ENCODE measurements around the gene RNF17.

The RNF17 gene

GRCh38 chr13:24866488-24866887 lies 102.5 kb downstream of the RNF17 start:
- no peak overlapping the region for H3K9ac ChIP-seq
- no peak overlapping the region for H3K27ac ChIP-seq
- H3K4me1 ChIP-seq: peaks cover 10% of the 10 kb centered on the region
- H3K4me3 ChIP-seq: no peak overlapping the region
- TF ChIP-seq Cebpa-rat (IDR thresholded peaks at IDR 0.05): no peak
- H3K36me3 ChIP-seq: no peaks in the 10 kb centered on the region
- no peaks in the 10 kb centered on the region for H3K9me3 ChIP-seq
- no peaks in the 10 kb centered on the region for H4K20me1 ChIP-seq
- no peaks in the 10 kb centered on the region for H3K27me3 ChIP-seq
- no peak overlapping the region for H3K4me2 ChIP-seq

GRCh38 chr13:24868874-24869273 lies 104.9 kb downstream of the RNF17 start:
- no peaks in the 10 kb centered on the region for H3K9me3 ChIP-seq
- no peak overlapping the region for H3K4me2 ChIP-seq
- no peak overlapping the region for H3K27ac ChIP-seq
- no peak for TF ChIP-seq Cebpa-rat (IDR thresholded peaks at IDR 0.05)
- no peaks in the 10 kb centered on the region for H4K20me1 ChIP-seq
- no peaks in the 10 kb centered on the region for H3K36me3 ChIP-seq
- no peaks in the 10 kb centered on the region for H3K27me3 ChIP-seq
- no peak overlapping the region for H3K4me3 ChIP-seq
- peaks cover 10% of the 10 kb centered on the region for H3K4me1 ChIP-seq
- H3K9ac ChIP-seq: no peak overlapping the region

- Histone ChIP-seq H3K4me2 (no peak overlapping the region), H3K4me1 (peaks cover 10% of the 10 kb centered on the region), H4K20me1 (no peaks in the 10 kb centered on the region), H3K9me3 (no peaks in the 10 kb centered on the region), H3K27ac (no peak overlapping the region), H3K4me3 (no peak overlapping the region), H3K9ac (no peak overlapping the region), H3K36me3 (no peaks in the 10 kb centered on the region), H3K27me3 (no peaks in the 10 kb centered on the region)
- TF ChIP-seq Cebpa-rat (IDR thresholded peaks at IDR 0.05): no peak
Observed at GRCh38 chr13:24870380-24870760, 106.4 kb downstream of the RNF17 start.

- H3K9ac ChIP-seq: no peak overlapping the region
- H3K27me3 ChIP-seq: no peaks in the 10 kb centered on the region
- H3K4me2 ChIP-seq: no peak overlapping the region
- H4K20me1 ChIP-seq: no peaks in the 10 kb centered on the region
- H3K9me3 ChIP-seq: no peaks in the 10 kb centered on the region
- no peaks in the 10 kb centered on the region for H3K4me1 ChIP-seq
- no peaks in the 10 kb centered on the region for H3K36me3 ChIP-seq
- H3K27ac ChIP-seq: no peak overlapping the region
- no peak overlapping the region for H3K4me3 ChIP-seq
- TF ChIP-seq Cebpa-rat (IDR thresholded peaks at IDR 0.05): no peak
Observed at GRCh38 chr13:24875566-24875965, 111.6 kb downstream of the RNF17 start.

GRCh38 chr13:24877531-24877930 lies 113.6 kb downstream of the RNF17 start:
- no peak overlapping the region for H3K4me2 ChIP-seq
- no peak overlapping the region for H3K27ac ChIP-seq
- no peaks in the 10 kb centered on the region for H3K9me3 ChIP-seq
- H3K4me3 ChIP-seq: no peak overlapping the region
- no peaks in the 10 kb centered on the region for H3K27me3 ChIP-seq
- no peak for TF ChIP-seq Cebpa-rat (IDR thresholded peaks at IDR 0.05)
- no peaks in the 10 kb centered on the region for H4K20me1 ChIP-seq
- H3K36me3 ChIP-seq: no peaks in the 10 kb centered on the region
- H3K4me1 ChIP-seq: no peaks in the 10 kb centered on the region
- no peak overlapping the region for H3K9ac ChIP-seq

GRCh38 chr13:24878340-24878739 lies 114.4 kb downstream of the RNF17 start:
- H3K27ac ChIP-seq: no peak overlapping the region
- H3K4me1 ChIP-seq: no peaks in the 10 kb centered on the region
- TF ChIP-seq Cebpa-rat (IDR thresholded peaks at IDR 0.05): no peak
- no peaks in the 10 kb centered on the region for H4K20me1 ChIP-seq
- H3K4me2 ChIP-seq: no peak overlapping the region
- H3K9ac ChIP-seq: no peak overlapping the region
- peaks cover 5% of the 10 kb centered on the region; the same call in 1 of the 2 replicates for H3K36me3 ChIP-seq
- no peak overlapping the region for H3K4me3 ChIP-seq
- H3K9me3 ChIP-seq: no peaks in the 10 kb centered on the region
- H3K27me3 ChIP-seq: no peaks in the 10 kb centered on the region

- Histone ChIP-seq H3K27me3 (no peaks in the 10 kb centered on the region), H3K27ac (no peak overlapping the region), H3K4me3 (no peak overlapping the region), H3K9me3 (no peaks in the 10 kb centered on the region), H3K4me2 (no peak overlapping the region), H3K9ac (no peak overlapping the region), H3K4me1 (no peaks in the 10 kb centered on the region), H3K36me3 (peaks cover 47% of the 10 kb centered on the region), H4K20me1 (no peaks in the 10 kb centered on the region)
- TF ChIP-seq Cebpa-rat (IDR thresholded peaks at IDR 0.05): no peak
Observed at GRCh38 chr13:24882665-24883064, 118.7 kb downstream of the RNF17 start.

GRCh38 chr13:24887759-24888158 lies 123.8 kb downstream of the RNF17 start:
- Histone ChIP-seq H3K27ac (no peak overlapping the region), H3K4me3 (no peak overlapping the region), H3K27me3 (no peaks in the 10 kb centered on the region), H3K9me3 (no peaks in the 10 kb centered on the region), H3K9ac (no peak overlapping the region), H4K20me1 (no peaks in the 10 kb centered on the region), H3K4me1 (no peaks in the 10 kb centered on the region), H3K4me2 (no peak overlapping the region), H3K36me3 (peaks cover 94% of the 10 kb centered on the region)
- TF ChIP-seq Cebpa-rat (IDR thresholded peaks at IDR 0.05): no peak

GRCh38 chr13:24888291-24888931 lies 124.4 kb downstream of the RNF17 start:
- no peak for TF ChIP-seq Cebpa-rat (IDR thresholded peaks at IDR 0.05)
- Histone ChIP-seq H3K27ac (no peak overlapping the region), H3K4me3 (no peak overlapping the region)

GRCh38 chr13:24890256-24890655 lies 126.3 kb downstream of the RNF17 start:
- Histone ChIP-seq H3K36me3 (peaks cover 94% of the 10 kb centered on the region), H4K20me1 (no peaks in the 10 kb centered on the region), H3K27ac (no peak overlapping the region), H3K9ac (no peak overlapping the region), H3K4me1 (no peaks in the 10 kb centered on the region), H3K9me3 (no peaks in the 10 kb centered on the region), H3K27me3 (no peaks in the 10 kb centered on the region), H3K4me3 (no peak overlapping the region), H3K4me2 (no peak overlapping the region)
- no peak for TF ChIP-seq Cebpa-rat (IDR thresholded peaks at IDR 0.05)

More at GRCh38 chr13:24888291-24888931, 124.4 kb downstream of the RNF17 start:
- no peaks in the 10 kb centered on the region for H3K9me3 ChIP-seq
- H3K36me3 ChIP-seq: peaks cover 95% of the 10 kb centered on the region
- H3K27me3 ChIP-seq: no peaks in the 10 kb centered on the region
- H3K9ac ChIP-seq: no peak overlapping the region
- H3K4me1 ChIP-seq: no peaks in the 10 kb centered on the region
- H4K20me1 ChIP-seq: no peaks in the 10 kb centered on the region
- H3K4me2 ChIP-seq: no peak overlapping the region

All from BLaER1 (cell line).